Immature natural killer cell (primary cell): ENCODE measurements around the gene REXO1. TPM values are rescaled to one million over a fixed set of nuclear protein-coding genes. Genes with fewer than 3 reads are reported as not detected.

Source experiments
- DNase-seq, 3 donors: peaks; one replicate each; pipeline ENCODE4 v3.0.0; 2022; ENCODE audit warnings: mixed read lengths in 1 of 3
- H3K27ac Mint-ChIP-seq, 6 donors: one replicate each; pipeline ENCODE4 v1.8.0; 2020; ENCODE audit warnings: mixed read lengths in 6 of 6, mild to moderate bottlenecking in 5 of 6, inconsistent platforms in 4 of 6, moderate library complexity in 3 of 6
- H3K27me3 Mint-ChIP-seq, 3 donors: one replicate each; pipeline ENCODE4 v1.8.0; 2020 to 2021; ENCODE audit warnings: low read depth in 3 of 3, mild to moderate bottlenecking in 3 of 3, mixed read lengths in 3 of 3, moderate library complexity in 3 of 3, inconsistent platforms in 1 of 3
- H3K36me3 Mint-ChIP-seq, 3 donors: one replicate each; pipeline ENCODE4 v1.8.0; 2020; ENCODE audit warnings: mixed read lengths in 3 of 3, inconsistent platforms in 2 of 3, mild to moderate bottlenecking in 2 of 3
- H3K4me1 Mint-ChIP-seq, 2 donors: one replicate each; pipeline ENCODE4 v1.8.0; 2020; ENCODE audit warnings: inconsistent platforms in 2 of 2, mild to moderate bottlenecking in 2 of 2, mixed read lengths in 2 of 2, moderate library complexity in 1 of 2
- H3K4me3 Mint-ChIP-seq, 5 donors: one replicate each; pipeline ENCODE4 v1.8.0; 2020; ENCODE audit warnings: mild to moderate bottlenecking in 5 of 5, mixed read lengths in 5 of 5, inconsistent platforms in 3 of 5, moderate library complexity in 3 of 5
- H3K9me3 Mint-ChIP-seq, 6 donors: one replicate each; pipeline ENCODE4 v1.8.0; 2020; ENCODE audit warnings: mild to moderate bottlenecking in 6 of 6, mixed read lengths in 6 of 6, inconsistent platforms in 4 of 6, moderate library complexity in 3 of 6
- polyA plus RNA-seq, 3 donors: library from polyadenylated mRNA; unstranded; fragments of 300-500 nt; fragmentation: Illumina TruSeq; gene quantifications; one replicate each; pipeline ENCODE4 v1.2.3, GENCODE V29; 2021

REXO1 gene
- polyA plus RNA-seq, 3 donors from 2014 or later: 0.63 to 13.0 (median 4.5) TPM

DNA sequence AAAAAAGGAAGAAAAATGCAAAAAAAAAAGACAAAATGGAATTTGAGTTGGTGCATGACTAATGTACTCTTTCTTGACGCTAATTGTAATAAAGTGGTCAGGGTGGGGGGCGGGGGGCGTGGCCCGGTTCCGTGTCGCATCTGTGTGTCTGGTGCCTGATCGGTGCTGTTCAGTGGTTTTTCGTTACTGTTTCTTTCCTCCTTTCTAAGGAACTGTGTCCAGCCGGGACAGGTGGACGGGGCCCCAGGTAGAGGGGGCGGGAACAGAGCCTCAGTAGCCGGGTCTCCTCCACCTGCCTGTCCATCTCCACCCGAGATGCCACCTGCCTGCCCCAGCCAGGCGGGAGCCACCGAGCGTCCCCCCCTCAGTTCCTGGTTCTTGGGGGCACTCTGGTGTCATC is 68.7 kb downstream of the REXO1 start:
- DNase-seq: no peak
- H3K4me3 Mint-ChIP-seq: no peak overlapping the region
- peaks cover 0 to 4% (median 3%) of the 10 kb centered on the region in 3 donors for H3K36me3 Mint-ChIP-seq
- peaks cover 22 to 38% (median 22%) of the 10 kb centered on the region in 3 donors for H3K27me3 Mint-ChIP-seq
- H3K9me3 Mint-ChIP-seq: peaks cover 0 to 3% (median under 1%) of the 10 kb centered on the region in 6 donors
- no peak overlapping the region for H3K27ac Mint-ChIP-seq
- H3K4me1 Mint-ChIP-seq: no peaks in the 10 kb centered on the region

DNA sequence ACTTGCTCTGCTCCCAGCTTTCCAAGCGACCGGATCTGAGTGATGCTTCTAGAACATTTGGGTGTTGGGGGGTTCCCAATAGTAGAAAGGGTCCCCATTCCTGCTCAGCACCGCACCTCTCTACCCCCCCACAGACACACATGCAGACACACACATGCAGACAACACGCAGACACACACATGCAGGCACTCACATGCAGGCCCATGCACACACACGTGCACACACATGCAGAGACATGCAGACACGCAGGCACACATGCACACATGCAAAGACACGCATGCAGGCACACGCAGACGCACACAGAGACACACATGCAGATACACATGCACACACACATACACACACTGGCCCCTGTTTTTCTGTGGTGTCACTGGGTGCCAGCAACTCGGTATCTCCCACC is 71.1 kb downstream of the REXO1 start:
- Mint-ChIP-seq H3K9me3 (peaks cover 0 to 4% (median 0%) of the 10 kb centered on the region in 6 donors), H3K4me1 (no peaks in the 10 kb centered on the region), H3K4me3 (no peak overlapping the region), H3K27me3 (peaks cover 24 to 44% (median 35%) of the 10 kb centered on the region in 3 donors), H3K36me3 (peaks cover 0 to 4% (median 3%) of the 10 kb centered on the region in 3 donors), H3K27ac (no peak overlapping the region)
- no peak for DNase-seq

DNA sequence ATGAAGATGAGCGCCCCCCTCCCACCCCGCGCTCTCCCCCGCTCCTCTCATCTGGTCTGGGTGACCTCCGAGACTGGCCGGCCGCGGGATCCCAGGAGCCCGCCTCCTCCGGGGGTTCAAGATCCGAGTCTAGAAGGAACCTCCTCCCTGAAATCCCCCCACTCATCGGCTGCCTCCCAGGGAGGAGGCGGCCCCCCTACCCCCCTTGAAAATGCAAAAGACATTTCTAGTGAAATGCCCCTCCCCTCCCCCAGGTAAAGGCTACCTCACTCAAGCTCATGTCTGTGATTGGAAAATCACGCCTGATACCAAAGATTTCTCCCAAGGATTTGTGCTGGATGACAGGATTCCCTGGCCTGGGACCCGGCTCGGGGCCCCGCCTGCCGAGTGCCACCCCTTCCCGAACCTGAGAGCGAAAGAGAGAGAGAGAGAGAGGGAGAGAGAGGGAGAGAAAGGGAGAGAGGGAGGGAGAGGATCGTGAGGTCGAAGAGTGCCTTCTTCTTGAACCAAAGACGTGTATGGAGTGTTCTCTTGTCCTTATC is 71.6 kb downstream of the REXO1 start:
- peaks cover 0 to 4% (median 3%) of the 10 kb centered on the region in 3 donors for H3K36me3 Mint-ChIP-seq
- H3K4me3 Mint-ChIP-seq: no peak overlapping the region
- no peak overlapping the region for H3K27ac Mint-ChIP-seq
- DNase-seq: no peak
- H3K9me3 Mint-ChIP-seq: peaks cover 0 to 4% (median under 1%) of the 10 kb centered on the region in 6 donors
- no peaks in the 10 kb centered on the region for H3K4me1 Mint-ChIP-seq
- H3K27me3 Mint-ChIP-seq: peaks cover 22 to 42% (median 36%) of the 10 kb centered on the region in 3 donors

DNA sequence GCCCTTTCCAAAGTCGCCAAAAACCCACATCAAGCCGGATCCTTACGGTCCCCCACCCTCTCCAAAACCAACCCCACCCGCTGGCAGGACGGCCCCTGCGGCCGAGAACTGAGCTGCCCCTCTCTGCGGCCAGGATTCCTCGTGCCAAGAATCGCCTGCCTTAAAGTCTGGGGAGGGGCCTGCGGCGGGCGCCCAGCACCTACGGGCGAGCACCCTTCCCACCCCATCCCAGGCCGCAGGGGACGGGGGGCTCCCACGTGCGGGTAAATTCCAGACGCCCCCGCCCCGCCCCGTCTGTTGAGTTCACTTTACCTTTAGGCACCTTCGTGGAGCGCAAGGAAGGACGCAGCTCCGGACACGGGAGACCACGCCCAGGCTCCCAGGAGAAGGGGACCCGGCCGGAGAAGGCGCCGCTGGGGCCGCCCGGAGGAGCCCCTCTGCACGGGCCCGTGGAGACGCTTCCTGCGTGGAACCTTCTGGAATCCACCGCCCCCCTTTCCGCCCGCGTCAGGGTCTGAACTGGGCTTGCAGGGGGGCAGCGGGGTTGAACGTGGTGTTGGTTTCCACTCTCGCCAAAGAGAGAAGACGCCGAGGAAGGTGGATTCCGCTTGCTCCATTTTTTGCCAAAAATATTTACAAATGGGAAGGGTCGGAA is 72.2 kb downstream of the REXO1 start:
- Mint-ChIP-seq H3K4me3 (no peak overlapping the region), H3K4me1 (no peaks in the 10 kb centered on the region), H3K27me3 (peaks cover 22 to 41% (median 39%) of the 10 kb centered on the region in 3 donors), H3K27ac (no peak overlapping the region), H3K36me3 (peaks cover 0 to 4% (median 4%) of the 10 kb centered on the region in 3 donors), H3K9me3 (peaks cover 2 to 6% (median 5%) of the 10 kb centered on the region in 6 donors)
- DNase-seq: no peak

DNA sequence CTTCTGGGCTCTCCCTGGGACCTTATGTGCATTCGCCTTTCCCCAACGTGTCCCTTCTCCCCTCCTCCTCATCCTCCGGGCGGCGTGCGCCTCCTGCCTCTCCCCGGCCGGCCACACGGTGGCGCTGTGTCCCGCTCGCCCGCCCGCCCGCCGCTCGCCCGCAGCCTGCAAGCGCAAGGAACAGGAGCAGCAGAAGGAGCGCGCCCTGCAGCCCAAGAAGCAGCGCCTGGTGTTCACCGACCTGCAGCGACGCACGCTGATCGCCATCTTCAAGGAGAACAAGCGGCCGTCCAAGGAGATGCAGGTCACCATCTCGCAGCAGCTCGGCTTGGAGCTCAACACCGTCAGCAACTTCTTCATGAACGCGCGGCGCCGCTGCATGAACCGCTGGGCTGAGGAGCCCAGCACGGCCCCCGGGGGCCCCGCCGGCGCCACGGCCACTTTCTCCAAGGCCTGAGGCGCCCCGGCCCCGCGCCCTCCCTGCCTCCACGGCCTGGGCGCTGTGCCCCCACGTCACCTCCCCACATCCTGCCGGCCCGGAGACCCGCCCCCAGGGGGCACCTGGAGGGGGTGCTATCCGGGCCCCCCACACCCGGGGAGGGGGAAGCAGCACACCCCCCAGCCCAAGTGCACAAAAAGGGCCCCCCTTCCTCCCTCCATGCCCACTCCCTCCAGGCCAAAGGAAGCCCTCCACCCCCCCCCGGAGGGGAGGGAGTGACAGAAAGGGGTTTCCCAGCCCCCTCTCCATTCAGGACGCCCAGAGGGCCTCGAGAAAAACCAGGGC is 73.1 kb downstream of the REXO1 start:
- Mint-ChIP-seq H3K36me3 (peaks cover 0 to 8% (median 4%) of the 10 kb centered on the region in 3 donors), H3K9me3 (peaks cover 2 to 15% (median 10%) of the 10 kb centered on the region in 6 donors), H3K27ac (no peak overlapping the region), H3K4me3 (no peak overlapping the region), H3K4me1 (no peaks in the 10 kb centered on the region), H3K27me3 (peaks cover 20 to 41% (median 39%) of the 10 kb centered on the region in 3 donors)
- DNase-seq: no peak

DNA sequence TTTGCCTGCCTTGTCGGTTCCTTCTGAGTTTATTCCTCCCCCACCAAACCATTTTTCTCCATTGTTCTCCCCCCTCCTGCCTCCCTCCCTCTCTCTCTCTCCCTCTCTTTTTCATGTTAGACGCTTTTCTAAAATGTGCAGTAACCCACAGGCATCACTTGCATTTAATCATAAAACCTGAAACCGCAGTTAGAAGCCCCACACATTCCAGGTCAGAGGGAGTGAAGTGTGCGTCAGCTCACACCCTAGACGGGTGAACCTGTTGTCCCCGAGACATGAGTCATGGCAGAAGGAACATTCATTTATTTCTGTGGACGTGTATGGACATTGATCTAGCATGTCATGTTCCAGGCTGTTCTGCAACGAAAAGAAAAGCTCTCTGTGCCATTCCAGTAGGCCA is 75.1 kb downstream of the REXO1 start:
- H3K27me3 Mint-ChIP-seq: peaks cover 16 to 39% (median 34%) of the 10 kb centered on the region in 3 donors
- no peak for DNase-seq
- peaks cover 0 to 8% (median 4%) of the 10 kb centered on the region in 3 donors for H3K36me3 Mint-ChIP-seq
- no peak overlapping the region for H3K27ac Mint-ChIP-seq
- no peak overlapping the region for H3K4me3 Mint-ChIP-seq
- peaks cover 2 to 16% (median 10%) of the 10 kb centered on the region in 6 donors for H3K9me3 Mint-ChIP-seq
- H3K4me1 Mint-ChIP-seq: no peaks in the 10 kb centered on the region

DNA sequence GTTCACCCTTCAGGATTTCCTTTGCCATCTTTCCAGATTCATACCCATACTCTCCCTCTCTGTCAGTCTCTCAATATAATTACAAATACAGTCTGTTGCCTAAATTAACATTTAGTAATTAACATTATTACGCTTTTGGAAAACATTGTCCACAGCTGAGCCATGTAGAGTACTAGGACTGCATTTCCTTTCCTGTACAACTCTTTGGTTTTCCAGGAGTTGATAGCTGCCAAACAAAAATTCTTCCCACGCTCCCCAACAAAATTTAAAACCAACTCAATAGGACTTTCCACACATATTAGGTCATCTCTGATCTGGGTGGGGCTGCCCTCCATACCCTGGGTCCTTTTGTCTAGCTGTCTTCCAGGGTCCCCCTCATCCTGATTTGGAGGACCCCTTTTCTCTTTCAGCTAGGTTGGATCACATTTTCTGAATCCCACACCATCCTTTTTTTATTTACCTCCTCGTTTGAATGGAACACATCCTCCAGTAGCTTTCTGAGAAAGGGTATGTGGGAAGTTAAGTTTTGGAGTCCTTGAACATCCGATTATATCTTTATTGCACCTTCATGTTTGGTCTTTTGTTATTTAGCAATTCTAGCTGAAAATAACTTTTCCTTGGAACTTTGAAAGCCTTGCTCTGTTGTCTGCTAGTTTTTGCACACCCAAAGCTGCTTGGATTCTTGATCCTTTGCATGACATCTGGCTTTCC is 77.3 kb downstream of the REXO1 start:
- Mint-ChIP-seq H3K36me3 (peaks cover 0 to 5% (median 0%) of the 10 kb centered on the region in 3 donors), H3K27me3 (peaks cover 9 to 30% (median 18%) of the 10 kb centered on the region in 3 donors), H3K4me1 (no peaks in the 10 kb centered on the region), H3K4me3 (no peak overlapping the region), H3K9me3 (peaks cover 2 to 16% (median 10%) of the 10 kb centered on the region in 6 donors), H3K27ac (no peak overlapping the region)
- DNase-seq: no peak

DNA sequence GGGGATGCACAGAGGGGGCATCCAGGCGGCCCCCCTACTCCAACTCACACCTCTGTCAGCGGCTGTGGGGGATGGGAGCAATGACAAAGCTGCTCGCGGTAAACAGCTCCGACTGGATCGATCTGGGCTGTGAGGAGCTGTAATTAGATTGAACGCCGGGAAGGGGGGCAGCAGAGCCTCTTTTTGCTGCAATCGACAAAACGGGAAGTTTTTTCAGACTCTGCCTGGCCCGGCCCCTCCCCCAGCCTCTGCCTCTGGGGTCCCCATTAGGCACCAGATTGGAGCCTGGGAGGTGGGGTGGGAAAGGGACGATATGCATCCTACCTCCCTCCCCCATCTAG is 78.7 kb downstream of the REXO1 start:
- Mint-ChIP-seq H3K27me3 (peaks cover 9 to 32% (median 22%) of the 10 kb centered on the region in 3 donors), H3K4me3 (no peak overlapping the region), H3K9me3 (peaks cover 0 to 16% (median 10%) of the 10 kb centered on the region in 6 donors), H3K27ac (no peak overlapping the region), H3K36me3 (peaks cover 0 to 5% (median 0%) of the 10 kb centered on the region in 3 donors), H3K4me1 (no peaks in the 10 kb centered on the region)
- no peak for DNase-seq

DNA sequence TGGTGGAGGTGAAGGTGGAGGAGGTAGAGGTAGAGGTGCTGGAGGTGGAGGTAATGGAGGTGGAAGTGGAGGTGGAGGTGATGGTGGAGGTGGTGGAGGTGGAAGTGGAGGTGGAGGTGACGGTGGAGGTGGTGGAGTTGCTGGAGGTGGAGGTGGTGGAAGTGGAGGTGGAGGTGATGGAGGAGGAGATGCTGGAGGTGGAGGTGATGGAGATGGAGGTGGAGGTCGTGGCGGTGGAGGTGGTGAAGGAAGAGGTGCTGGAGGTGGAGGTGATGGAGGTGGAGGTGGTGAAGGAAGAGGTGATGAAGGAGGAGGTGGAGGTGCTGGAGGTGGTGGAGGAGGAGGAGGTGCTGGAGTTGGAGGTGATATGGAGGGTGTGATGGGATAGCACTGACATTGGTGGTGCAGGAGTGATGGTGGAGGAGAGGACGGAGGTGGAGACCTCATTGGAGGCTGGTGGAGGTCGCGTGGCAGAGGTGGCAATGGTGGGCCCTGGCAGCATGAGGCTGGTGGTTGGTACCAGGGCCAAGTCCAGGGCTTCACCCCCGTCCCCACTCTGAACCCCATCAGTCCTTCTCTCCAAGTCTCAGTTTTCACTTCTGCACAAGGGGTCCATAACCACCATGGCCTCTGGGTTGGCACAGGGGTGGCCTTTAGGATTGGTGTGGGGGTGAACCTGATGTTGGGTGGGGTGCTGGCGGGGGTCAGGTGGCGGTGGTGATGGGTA is 79.2 kb downstream of the REXO1 start:
- Mint-ChIP-seq H3K9me3 (peaks cover 0 to 16% (median 10%) of the 10 kb centered on the region in 6 donors), H3K27me3 (peaks cover 7 to 28% (median 22%) of the 10 kb centered on the region in 3 donors), H3K27ac (no peak overlapping the region), H3K4me3 (no peak overlapping the region), H3K4me1 (no peaks in the 10 kb centered on the region), H3K36me3 (peaks cover 0 to 5% (median 0%) of the 10 kb centered on the region in 3 donors)
- DNase-seq: no peak

DNA sequence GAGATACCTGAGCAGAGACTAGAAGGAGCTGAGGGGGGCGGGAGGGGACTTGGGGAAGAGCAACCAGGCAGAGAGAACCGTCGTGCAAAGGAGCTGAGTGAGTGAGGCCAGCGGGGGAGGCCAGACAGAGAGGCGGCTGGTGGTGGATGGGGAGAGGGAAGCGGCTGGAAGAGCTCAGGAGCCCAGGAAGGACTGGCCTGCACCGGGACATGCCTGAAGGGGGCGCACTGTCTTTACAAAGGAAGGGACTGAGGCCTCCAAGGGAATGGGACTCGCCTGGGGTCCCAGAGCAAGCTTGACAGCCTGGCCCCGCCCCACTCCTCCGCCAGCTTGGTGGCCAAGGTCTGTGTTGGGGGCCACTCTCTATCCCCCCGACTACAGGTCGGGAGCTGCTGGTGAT is 80.0 kb downstream of the REXO1 start:
- Mint-ChIP-seq H3K4me3 (no peak overlapping the region), H3K27ac (no peak overlapping the region), H3K4me1 (no peaks in the 10 kb centered on the region), H3K36me3 (peaks cover 0 to 5% (median 0%) of the 10 kb centered on the region in 3 donors), H3K27me3 (peaks cover 12 to 30% (median 25%) of the 10 kb centered on the region in 3 donors), H3K9me3 (peaks cover 0 to 16% (median 10%) of the 10 kb centered on the region in 6 donors)
- DNase-seq: no peak

DNA sequence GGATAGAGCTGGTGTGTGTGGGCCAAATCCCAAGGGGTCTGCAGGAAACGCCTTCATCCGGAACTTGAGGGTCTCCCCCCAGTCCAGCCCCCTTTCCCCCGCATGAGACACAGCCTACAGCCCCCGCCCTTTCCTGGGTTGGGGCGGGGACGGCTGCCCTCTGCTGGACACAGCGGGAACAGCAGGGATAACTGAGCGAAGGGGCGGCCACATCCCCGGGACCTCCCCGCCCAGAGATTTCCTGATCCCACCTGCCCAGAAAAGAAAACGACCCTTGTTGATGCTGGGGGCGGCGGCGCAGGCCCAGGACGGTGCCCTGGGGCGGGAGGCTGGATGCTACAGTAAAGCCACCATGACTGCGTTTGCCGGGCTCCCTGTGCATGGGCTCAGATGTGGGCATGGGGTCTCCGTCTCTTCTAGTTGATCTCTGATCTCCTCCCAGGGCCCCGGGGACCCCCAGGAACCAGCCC is 80.8 kb downstream of the REXO1 start:
- no peaks in the 10 kb centered on the region for H3K4me1 Mint-ChIP-seq
- DNase-seq: peak; percentile 44 to 57 (median 48)
- peaks cover 0 to 16% (median 10%) of the 10 kb centered on the region in 6 donors for H3K9me3 Mint-ChIP-seq
- no peak overlapping the region for H3K4me3 Mint-ChIP-seq
- no peak overlapping the region for H3K27ac Mint-ChIP-seq
- peaks cover 16 to 30% (median 23%) of the 10 kb centered on the region in 3 donors for H3K27me3 Mint-ChIP-seq
- peaks cover 0 to 5% (median 0%) of the 10 kb centered on the region in 3 donors for H3K36me3 Mint-ChIP-seq

DNA sequence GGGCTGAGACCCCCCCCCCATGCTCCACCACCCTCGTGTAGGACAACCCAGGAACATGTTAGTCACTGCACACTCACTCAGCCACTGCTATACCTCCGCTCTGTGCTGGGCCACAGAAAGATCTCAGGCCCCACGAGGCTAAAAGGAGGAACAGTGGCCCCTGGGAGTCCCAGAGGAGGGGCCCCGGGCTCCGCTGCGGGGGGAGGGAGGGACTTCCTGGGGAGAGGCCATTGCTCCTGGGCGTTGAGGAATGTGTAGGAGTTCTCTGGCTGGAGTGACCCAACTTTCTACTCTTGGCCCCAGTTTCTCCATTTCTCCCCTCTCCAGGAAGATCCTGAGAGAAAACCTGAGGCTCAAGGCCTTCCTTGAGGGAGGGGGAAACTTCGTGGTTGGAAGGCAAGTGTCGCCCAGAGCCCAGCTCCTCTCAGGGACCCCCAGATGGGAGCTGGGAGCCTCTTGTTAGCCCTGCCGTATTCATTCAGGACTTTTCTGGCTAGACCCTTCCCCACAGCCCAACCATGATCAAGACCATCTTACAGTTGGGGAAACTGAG is 81.4 kb downstream of the REXO1 start:
- Mint-ChIP-seq H3K27ac (no peak overlapping the region), H3K4me3 (no peak overlapping the region), H3K36me3 (peaks cover 0 to 5% (median 0%) of the 10 kb centered on the region in 3 donors), H3K9me3 (peaks cover 0 to 16% (median 10%) of the 10 kb centered on the region in 6 donors), H3K4me1 (no peaks in the 10 kb centered on the region), H3K27me3 (peaks cover 16 to 27% (median 23%) of the 10 kb centered on the region in 3 donors)
- DNase-seq: no peak
